Activated T-cell treated with anti-CD3 and anti-CD28 coated beads for 48 hours (primary cell): ENCODE results near the gene AQP2.

Source experiments
- DNase-seq: peaks from one replicate; pipeline ENCODE4 v3.0.0-alpha.2; 2020; ENCODE audit warnings: low read depth

Gene AQP2

GRCh38 chr12:49920241-49920914, 30.2 kb upstream of the AQP2 start:
- DNase-seq: no peak

GRCh38 chr12:49920915-49921286, 29.6 kb upstream of the AQP2 start:
- DNase-seq: no peak

GRCh38 chr12:49921299-49921698, 29.2 kb upstream of the AQP2 start:
- no peak for DNase-seq

GRCh38 chr12:49921936-49922335, 28.6 kb upstream of the AQP2 start:
- no peak for DNase-seq

GRCh38 chr12:49922349-49923034, 28.0 kb upstream of the AQP2 start:
- DNase-seq: no peak

- DNase-seq: no peak
Measured at GRCh38 chr12:49923035-49923644, 27.4 kb upstream of the AQP2 start.

- DNase-seq: no peak
Measured at GRCh38 chr12:49923880-49924556, 26.5 kb upstream of the AQP2 start.

- no peak for DNase-seq
Measured at GRCh38 chr12:49924628-49925246, 25.8 kb upstream of the AQP2 start.

- DNase-seq: no peak
Measured at GRCh38 chr12:49925433-49926204, 24.9 kb upstream of the AQP2 start.

- no peak for DNase-seq
Measured at GRCh38 chr12:49928471-49928870, 22.1 kb upstream of the AQP2 start.

GRCh38 chr12:49929581-49929980, 21.0 kb upstream of the AQP2 start:
- DNase-seq: no peak

GRCh38 chr12:49930515-49931288, 19.8 kb upstream of the AQP2 start:
- no peak for DNase-seq

GRCh38 chr12:49932023-49932422, 18.5 kb upstream of the AQP2 start:
- DNase-seq: no peak

GRCh38 chr12:49932533-49933130, 17.9 kb upstream of the AQP2 start:
- DNase-seq: no peak

- DNase-seq: no peak
Measured at GRCh38 chr12:49933796-49934195, 16.7 kb upstream of the AQP2 start.

GRCh38 chr12:49934505-49934904, 16.0 kb upstream of the AQP2 start:
- no peak for DNase-seq

- DNase-seq: no peak
Measured at GRCh38 chr12:49936925-49937324, 13.6 kb upstream of the AQP2 start.

GRCh38 chr12:49937639-49938300, 12.8 kb upstream of the AQP2 start:
- DNase-seq: no peak

- no peak for DNase-seq
Measured at GRCh38 chr12:49939307-49939706, 11.2 kb upstream of the AQP2 start.

GRCh38 chr12:49939707-49940106, 10.8 kb upstream of the AQP2 start:
- no peak for DNase-seq
